ENCODE results near the gene OLFML1. TPM values are rescaled to one million over a fixed set of nuclear protein-coding genes. Genes with fewer than 3 reads are reported as not detected.

OLFML1 gene
- total RNA-seq, 4 donors from 2014 or later, result 3.4 to 10.2 (median 7.6) TPM

GRCh38 chr11:7449211-7449840, 36.0 kb upstream of the OLFML1 start:
- no peaks in the 10 kb centered on the region for H3K4me1 ChIP-seq
- H3K4me3 ChIP-seq, result no peak overlapping the region
- TF ChIP-seq POLR2A (IDR thresholded peaks at IDR 0.05) (no peak), POLR2AphosphoS5 (IDR thresholded peaks at IDR 0.05) (no peak), EP300 (IDR thresholded peaks at IDR 0.05) (no peak), CTCF (IDR thresholded peaks at IDR 0.05) (no peak)
- H3K27me3 ChIP-seq, result peaks cover 4% of the 10 kb centered on the region
- no peak for ATAC-seq
- no peaks in the 10 kb centered on the region for H3K9me3 ChIP-seq
- WGBS, 2 donors (ENCODE audit: low coverage in 1 of 2), result 60 to 100% methylated on average over 1 of the region's 3 CpGs
- H3K36me3 ChIP-seq, result no peaks in the 10 kb centered on the region
- no peak overlapping the region for H3K27ac ChIP-seq

- H3K27ac ChIP-seq, result no peak overlapping the region
Measured at GRCh38 chr11:7449841-7450214, 35.5 kb upstream of the OLFML1 start.

GRCh38 chr11:7450836-7451235, 34.5 kb upstream of the OLFML1 start:
- Histone ChIP-seq H3K27me3 (peaks cover under 1% of the 10 kb centered on the region), H3K27ac (no peak overlapping the region), H3K4me1 (no peaks in the 10 kb centered on the region), H3K4me3 (no peak overlapping the region), H3K36me3 (no peaks in the 10 kb centered on the region), H3K9me3 (no peaks in the 10 kb centered on the region)
- WGBS, 2 donors (ENCODE audit: low coverage in 1 of 2), result 77 to 82% methylated on average over 1 to 3 of the region's 3 CpGs
- TF ChIP-seq POLR2AphosphoS5 (IDR thresholded peaks at IDR 0.05), result no peak
- no peak for TF ChIP-seq CTCF (IDR thresholded peaks at IDR 0.05)
- no peak for TF ChIP-seq EP300 (IDR thresholded peaks at IDR 0.05)
- no peak for TF ChIP-seq POLR2A (IDR thresholded peaks at IDR 0.05)
- ATAC-seq, result no peak

More at GRCh38 chr11:7449841-7450214, 35.5 kb upstream of the OLFML1 start:
- no peak overlapping the region for H3K4me3 ChIP-seq
- no peak for ATAC-seq
- no peaks in the 10 kb centered on the region for H3K9me3 ChIP-seq
- no peaks in the 10 kb centered on the region for H3K36me3 ChIP-seq
- 59 to 68% methylated on average over 4 of the region's 4 CpGs for WGBS, 2 donors (ENCODE audit: low coverage in 1 of 2)
- TF ChIP-seq CTCF (IDR thresholded peaks at IDR 0.05) (no peak), EP300 (IDR thresholded peaks at IDR 0.05) (no peak), POLR2AphosphoS5 (IDR thresholded peaks at IDR 0.05) (no peak), POLR2A (IDR thresholded peaks at IDR 0.05) (no peak)
- peaks cover 4% of the 10 kb centered on the region for H3K27me3 ChIP-seq
- H3K4me1 ChIP-seq, result no peaks in the 10 kb centered on the region

- H3K4me1 ChIP-seq, result no peaks in the 10 kb centered on the region
- no peak overlapping the region for H3K4me3 ChIP-seq
- no peak for ATAC-seq
- 68 to 88% methylated on average over 2 to 3 of the region's 3 CpGs for WGBS, 2 donors (ENCODE audit: low coverage in 1 of 2)
- H3K36me3 ChIP-seq, result no peaks in the 10 kb centered on the region
- H3K27me3 ChIP-seq, result no peaks in the 10 kb centered on the region
- TF ChIP-seq POLR2A (IDR thresholded peaks at IDR 0.05) (no peak), CTCF (IDR thresholded peaks at IDR 0.05) (no peak), EP300 (IDR thresholded peaks at IDR 0.05) (no peak), POLR2AphosphoS5 (IDR thresholded peaks at IDR 0.05) (no peak)
- H3K9me3 ChIP-seq, result no peaks in the 10 kb centered on the region
- H3K27ac ChIP-seq, result no peak overlapping the region
Measured at GRCh38 chr11:7451520-7451919, 33.8 kb upstream of the OLFML1 start.

- Histone ChIP-seq H3K36me3 (no peaks in the 10 kb centered on the region), H3K27me3 (no peaks in the 10 kb centered on the region), H3K4me3 (no peak overlapping the region), H3K9me3 (no peaks in the 10 kb centered on the region), H3K4me1 (no peaks in the 10 kb centered on the region), H3K27ac (no peak overlapping the region)
- WGBS, 2 donors (ENCODE audit: low coverage in 1 of 2), result 87 to 100% methylated on average over 1 of the region's 1 CpG
- no peak for ATAC-seq
- TF ChIP-seq POLR2AphosphoS5 (IDR thresholded peaks at IDR 0.05), result no peak
- no peak for TF ChIP-seq POLR2A (IDR thresholded peaks at IDR 0.05)
- no peak for TF ChIP-seq EP300 (IDR thresholded peaks at IDR 0.05)
- TF ChIP-seq CTCF (IDR thresholded peaks at IDR 0.05), result no peak
Measured at GRCh38 chr11:7451952-7452494, 33.3 kb upstream of the OLFML1 start.
